KMS-11 (cell line): ENCODE data around the gene CYRIA.

Experiments
- H2AFZ ChIP-seq: fragments of 200-600 bp; sonication (generic); 2 replicates; pipeline ENCODE4 v1.6.1; 2016; ENCODE audit warnings: antibody characterized with exemption, mixed run types, low read depth
- H3K27ac ChIP-seq: fragments of 200-600 bp; sonication (generic); 2 replicates; pipeline ENCODE4 v1.6.1; 2016; ENCODE audit warnings: mild to moderate bottlenecking, mixed run types
- H3K27me3 ChIP-seq: fragments of 200-600 bp; sonication (generic); 2 replicates; pipeline ENCODE4 v1.6.1; 2017; ENCODE audit warnings: mild to moderate bottlenecking, low read depth, mixed run types, moderate library complexity; ENCODE audit not compliant: insufficient read depth
- H3K36me3 ChIP-seq: fragments of 200-600 bp; sonication (generic); 2 replicates; pipeline ENCODE4 v1.6.1; 2017; ENCODE audit warnings: mild to moderate bottlenecking, mixed run types; ENCODE audit not compliant: insufficient read depth
- H3K4me1 ChIP-seq: fragments of 200-600 bp; sonication (generic); 2 replicates; pipeline ENCODE4 v1.6.1; 2016; ENCODE audit warnings: mild to moderate bottlenecking, low read depth, mixed run types; ENCODE audit not compliant: poor library complexity, severe bottlenecking
- H3K4me2 ChIP-seq: fragments of 200-600 bp; sonication (generic); 2 replicates; pipeline ENCODE4 v1.7.0; 2016; ENCODE audit warnings: mild to moderate bottlenecking, mixed run types
- H3K4me3 ChIP-seq: fragments of 200-600 bp; sonication (generic); IDR thresholded peaks from 2 replicates; pipeline ENCODE4 v1.6.1; 2017; ENCODE audit warnings: low read depth, low read length, mixed read lengths; ENCODE audit not compliant: insufficient read depth
- H3K79me2 ChIP-seq: fragments of 200-600 bp; sonication (generic); 2 replicates; pipeline ENCODE4 v1.6.1; 2016; ENCODE audit warnings: low read depth, mixed run types; ENCODE audit not compliant: insufficient read depth
- H3K9ac ChIP-seq: fragments of 200-600 bp; sonication (generic); 2 replicates; pipeline ENCODE4 v1.6.1; 2016; ENCODE audit warnings: mild to moderate bottlenecking, mixed run types
- H4K20me1 ChIP-seq: fragments of 200-600 bp; sonication (generic); 2 replicates; pipeline ENCODE4 v1.6.1; 2016; ENCODE audit warnings: mild to moderate bottlenecking, mixed run types; ENCODE audit not compliant: insufficient read depth
- TF ChIP-seq, protein P1 (sequence below): fragments of 200-600 bp; sonication (generic); conservative IDR thresholded peaks from 2 replicates; pipeline ENCODE4 v1.6.1; 2017; ENCODE audit warnings: low read depth, mild to moderate bottlenecking, antibody characterized with exemption, low read length, moderate library complexity, mixed read lengths

CYRIA gene

GRCh38 chr2:16665748-16666448 is at the start of gene CYRIA:
Gene CYRIA, minus strand, starts transcription at chr2:16665834. Its CDS starts 77,715 bp downstream, at chr2:16588119.
- peak within 1 kb of the TSS; percentile 36 for H3K4me3 ChIP-seq
- H2AFZ ChIP-seq = peak within 1 kb of the TSS; percentile 58
- H3K27me3 ChIP-seq = no peaks in the 10 kb centered on the region
- no peak within 1 kb of the TSS for H3K9ac ChIP-seq
- peaks cover 4% of the 10 kb centered on the region for H3K4me1 ChIP-seq
- no peaks in the 10 kb centered on the region for H3K36me3 ChIP-seq
- peak within 1 kb of the TSS; percentile 56 for H3K4me2 ChIP-seq
- TF ChIP-seq, protein P1, sequence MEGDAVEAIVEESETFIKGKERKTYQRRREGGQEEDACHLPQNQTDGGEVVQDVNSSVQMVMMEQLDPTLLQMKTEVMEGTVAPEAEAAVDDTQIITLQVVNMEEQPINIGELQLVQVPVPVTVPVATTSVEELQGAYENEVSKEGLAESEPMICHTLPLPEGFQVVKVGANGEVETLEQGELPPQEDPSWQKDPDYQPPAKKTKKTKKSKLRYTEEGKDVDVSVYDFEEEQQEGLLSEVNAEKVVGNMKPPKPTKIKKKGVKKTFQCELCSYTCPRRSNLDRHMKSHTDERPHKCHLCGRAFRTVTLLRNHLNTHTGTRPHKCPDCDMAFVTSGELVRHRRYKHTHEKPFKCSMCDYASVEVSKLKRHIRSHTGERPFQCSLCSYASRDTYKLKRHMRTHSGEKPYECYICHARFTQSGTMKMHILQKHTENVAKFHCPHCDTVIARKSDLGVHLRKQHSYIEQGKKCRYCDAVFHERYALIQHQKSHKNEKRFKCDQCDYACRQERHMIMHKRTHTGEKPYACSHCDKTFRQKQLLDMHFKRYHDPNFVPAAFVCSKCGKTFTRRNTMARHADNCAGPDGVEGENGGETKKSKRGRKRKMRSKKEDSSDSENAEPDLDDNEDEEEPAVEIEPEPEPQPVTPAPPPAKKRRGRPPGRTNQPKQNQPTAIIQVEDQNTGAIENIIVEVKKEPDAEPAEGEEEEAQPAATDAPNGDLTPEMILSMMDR = no peak
- no peaks in the 10 kb centered on the region for H3K79me2 ChIP-seq
- H4K20me1 ChIP-seq = no peaks in the 10 kb centered on the region
- H3K27ac ChIP-seq = no peak within 1 kb of the TSS

- H3K27me3 ChIP-seq = no peaks in the 10 kb centered on the region
- H3K36me3 ChIP-seq = no peaks in the 10 kb centered on the region
- no peaks in the 10 kb centered on the region for H3K4me1 ChIP-seq
- H2AFZ ChIP-seq = no peak overlapping the region
- no peak overlapping the region for H3K4me2 ChIP-seq
- H3K79me2 ChIP-seq = no peaks in the 10 kb centered on the region
- H3K4me3 ChIP-seq = no peak overlapping the region
- H4K20me1 ChIP-seq = no peaks in the 10 kb centered on the region
- no peak overlapping the region for H3K27ac ChIP-seq
- H3K9ac ChIP-seq = no peak overlapping the region
- TF ChIP-seq, protein P1 = no peak
Observed at GRCh38 chr2:16713011-16713423, 47.4 kb upstream of the CYRIA start.

- TF ChIP-seq, protein P1 = no peak
- Histone ChIP-seq H3K27ac (no peak overlapping the region), H3K27me3 (no peaks in the 10 kb centered on the region), H3K4me3 (no peak overlapping the region), H3K4me1 (no peaks in the 10 kb centered on the region), H4K20me1 (no peaks in the 10 kb centered on the region), H3K4me2 (no peak overlapping the region), H2AFZ (no peak overlapping the region), H3K9ac (no peak overlapping the region), H3K79me2 (no peaks in the 10 kb centered on the region), H3K36me3 (no peaks in the 10 kb centered on the region)
Observed at GRCh38 chr2:16709769-16710168, 44.1 kb upstream of the CYRIA start.

GRCh38 chr2:16708173-16708572 is 42.5 kb upstream of the CYRIA start:
- TF ChIP-seq, protein P1 = no peak
- H4K20me1 ChIP-seq = no peaks in the 10 kb centered on the region
- H2AFZ ChIP-seq = no peak overlapping the region
- H3K4me2 ChIP-seq = no peak overlapping the region
- no peak overlapping the region for H3K9ac ChIP-seq
- no peak overlapping the region for H3K27ac ChIP-seq
- H3K79me2 ChIP-seq = no peaks in the 10 kb centered on the region
- no peak overlapping the region for H3K4me3 ChIP-seq
- H3K36me3 ChIP-seq = no peaks in the 10 kb centered on the region
- no peaks in the 10 kb centered on the region for H3K4me1 ChIP-seq
- H3K27me3 ChIP-seq = no peaks in the 10 kb centered on the region
